ENCODE measurements around the gene ADCY4. TPM values are rescaled to one million over a fixed set of nuclear protein-coding genes. Genes with fewer than 3 reads are reported as not detected.

ADCY4 gene
- total and polyA plus RNA-seq, 2 of the 13 experiments (the other 11 are each of a cell fraction or from before 2014, with no cell fraction given), result 0.03 TPM; not detected in 1

- TF ChIP-seq TFAP4 (IDR thresholded peaks at IDR 0.05; ENCODE audit: borderline replicate concordance, low read depth), result peak; percentile 86
- peak; percentile 86 for TF ChIP-seq ATF3 (CRISPR knock-in tag; IDR thresholded peaks at IDR 0.05)
- peak; percentile 97 for TF ChIP-seq PITX1 (CRISPR knock-in tag; IDR thresholded peaks at IDR 0.05)
- TF ChIP-seq, protein P1, sequence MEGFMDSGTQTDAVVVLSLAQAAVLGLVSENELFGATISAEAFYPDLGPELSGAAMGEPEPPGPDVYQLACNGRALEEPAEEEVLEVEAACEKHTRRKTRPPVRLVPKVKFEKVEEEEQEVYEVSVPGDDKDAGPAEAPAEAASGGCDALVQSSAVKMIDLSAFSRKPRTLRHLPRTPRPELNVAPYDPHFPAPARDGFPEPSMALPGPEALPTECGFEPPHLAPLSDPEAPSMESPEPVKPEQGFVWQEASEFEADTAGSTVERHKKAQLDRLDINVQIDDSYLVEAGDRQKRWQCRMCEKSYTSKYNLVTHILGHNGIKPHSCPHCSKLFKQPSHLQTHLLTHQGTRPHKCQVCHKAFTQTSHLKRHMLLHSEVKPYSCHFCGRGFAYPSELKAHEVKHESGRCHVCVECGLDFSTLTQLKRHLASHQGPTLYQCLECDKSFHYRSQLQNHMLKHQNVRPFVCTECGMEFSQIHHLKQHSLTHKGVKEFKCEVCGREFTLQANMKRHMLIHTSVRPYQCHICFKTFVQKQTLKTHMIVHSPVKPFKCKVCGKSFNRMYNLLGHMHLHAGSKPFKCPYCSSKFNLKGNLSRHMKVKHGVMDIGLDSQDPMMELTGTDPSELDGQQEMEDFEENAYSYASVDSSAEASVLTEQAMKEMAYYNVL (CRISPR knock-in tag; IDR thresholded peaks at IDR 0.05; ENCODE audit: borderline replicate concordance), result peak; percentile 97
- TF ChIP-seq ATF1 (CRISPR knock-in tag; IDR thresholded peaks at IDR 0.05), result no peak
- peak; percentile 82 for TF ChIP-seq ZNF746 (CRISPR knock-in tag; IDR thresholded peaks at IDR 0.05)
- TF ChIP-seq SETDB1 (CRISPR knock-in tag; IDR thresholded peaks at IDR 0.05; ENCODE audit: borderline replicate concordance), result no peak
- peak; percentile 99 for TF ChIP-seq ZSCAN20 (CRISPR knock-in tag; IDR thresholded peaks at IDR 0.05; ENCODE audit: borderline replicate concordance)
- peak; percentile 76 for TF ChIP-seq TEAD3 (CRISPR knock-in tag; optimal IDR thresholded peaks at IDR 0.05; ENCODE audit: borderline replicate concordance)
- TF ChIP-seq, protein P2, sequence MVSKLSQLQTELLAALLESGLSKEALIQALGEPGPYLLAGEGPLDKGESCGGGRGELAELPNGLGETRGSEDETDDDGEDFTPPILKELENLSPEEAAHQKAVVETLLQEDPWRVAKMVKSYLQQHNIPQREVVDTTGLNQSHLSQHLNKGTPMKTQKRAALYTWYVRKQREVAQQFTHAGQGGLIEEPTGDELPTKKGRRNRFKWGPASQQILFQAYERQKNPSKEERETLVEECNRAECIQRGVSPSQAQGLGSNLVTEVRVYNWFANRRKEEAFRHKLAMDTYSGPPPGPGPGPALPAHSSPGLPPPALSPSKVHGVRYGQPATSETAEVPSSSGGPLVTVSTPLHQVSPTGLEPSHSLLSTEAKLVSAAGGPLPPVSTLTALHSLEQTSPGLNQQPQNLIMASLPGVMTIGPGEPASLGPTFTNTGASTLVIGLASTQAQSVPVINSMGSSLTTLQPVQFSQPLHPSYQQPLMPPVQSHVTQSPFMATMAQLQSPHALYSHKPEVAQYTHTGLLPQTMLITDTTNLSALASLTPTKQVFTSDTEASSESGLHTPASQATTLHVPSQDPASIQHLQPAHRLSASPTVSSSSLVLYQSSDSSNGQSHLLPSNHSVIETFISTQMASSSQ (IDR thresholded peaks at IDR 0.05; ENCODE audit: low read depth), result peak; percentile 46; the same call in 1 of the 2 replicates
- TF ChIP-seq, protein P2 (CRISPR knock-in tag; IDR thresholded peaks at IDR 0.05; ENCODE audit: borderline replicate concordance), result peak; percentile 96
- peak; percentile 97 for TF ChIP-seq WIZ (CRISPR knock-in tag; IDR thresholded peaks at IDR 0.05)
- peak; percentile 99 for TF ChIP-seq NKX3-1 (CRISPR knock-in tag; IDR thresholded peaks at IDR 0.05)
- TF ChIP-seq FOXO1 (CRISPR knock-in tag; IDR thresholded peaks at IDR 0.05), result peak; percentile 96
- no peak for TF ChIP-seq ZFYVE20 (CRISPR knock-in tag; IDR thresholded peaks at IDR 0.05; ENCODE audit: borderline replicate concordance, low read depth)
- no peak for TF ChIP-seq GTF2F1 (IDR thresholded peaks at IDR 0.05; ENCODE audit: low read length)
- TF ChIP-seq PAXIP1 (CRISPR knock-in tag; conservative IDR thresholded peaks at IDR 0.05), result peak; percentile 91
Measured at GRCh38 chr14:24271134-24271833, 63.6 kb downstream of the ADCY4 start, which contains the start of gene RABGGTA (continued).

All from HepG2 (cell line).